NCI-H2196 treated with DMSO at 0.1 percent for 48 hours (cell line): Measurements from ENCODE around the gene CHL1.

Experiments used
- DNase-seq: peaks from one replicate; lab custom pipeline; 2025; ENCODE audit not compliant: unreplicated experiment; lab: John Stamatoyannopoulos, UW

CHL1 gene, protein sequence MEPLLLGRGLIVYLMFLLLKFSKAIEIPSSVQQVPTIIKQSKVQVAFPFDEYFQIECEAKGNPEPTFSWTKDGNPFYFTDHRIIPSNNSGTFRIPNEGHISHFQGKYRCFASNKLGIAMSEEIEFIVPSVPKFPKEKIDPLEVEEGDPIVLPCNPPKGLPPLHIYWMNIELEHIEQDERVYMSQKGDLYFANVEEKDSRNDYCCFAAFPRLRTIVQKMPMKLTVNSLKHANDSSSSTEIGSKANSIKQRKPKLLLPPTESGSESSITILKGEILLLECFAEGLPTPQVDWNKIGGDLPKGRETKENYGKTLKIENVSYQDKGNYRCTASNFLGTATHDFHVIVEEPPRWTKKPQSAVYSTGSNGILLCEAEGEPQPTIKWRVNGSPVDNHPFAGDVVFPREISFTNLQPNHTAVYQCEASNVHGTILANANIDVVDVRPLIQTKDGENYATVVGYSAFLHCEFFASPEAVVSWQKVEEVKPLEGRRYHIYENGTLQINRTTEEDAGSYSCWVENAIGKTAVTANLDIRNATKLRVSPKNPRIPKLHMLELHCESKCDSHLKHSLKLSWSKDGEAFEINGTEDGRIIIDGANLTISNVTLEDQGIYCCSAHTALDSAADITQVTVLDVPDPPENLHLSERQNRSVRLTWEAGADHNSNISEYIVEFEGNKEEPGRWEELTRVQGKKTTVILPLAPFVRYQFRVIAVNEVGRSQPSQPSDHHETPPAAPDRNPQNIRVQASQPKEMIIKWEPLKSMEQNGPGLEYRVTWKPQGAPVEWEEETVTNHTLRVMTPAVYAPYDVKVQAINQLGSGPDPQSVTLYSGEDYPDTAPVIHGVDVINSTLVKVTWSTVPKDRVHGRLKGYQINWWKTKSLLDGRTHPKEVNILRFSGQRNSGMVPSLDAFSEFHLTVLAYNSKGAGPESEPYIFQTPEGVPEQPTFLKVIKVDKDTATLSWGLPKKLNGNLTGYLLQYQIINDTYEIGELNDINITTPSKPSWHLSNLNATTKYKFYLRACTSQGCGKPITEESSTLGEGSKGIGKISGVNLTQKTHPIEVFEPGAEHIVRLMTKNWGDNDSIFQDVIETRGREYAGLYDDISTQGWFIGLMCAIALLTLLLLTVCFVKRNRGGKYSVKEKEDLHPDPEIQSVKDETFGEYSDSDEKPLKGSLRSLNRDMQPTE (N-terminal part only)

DNA sequence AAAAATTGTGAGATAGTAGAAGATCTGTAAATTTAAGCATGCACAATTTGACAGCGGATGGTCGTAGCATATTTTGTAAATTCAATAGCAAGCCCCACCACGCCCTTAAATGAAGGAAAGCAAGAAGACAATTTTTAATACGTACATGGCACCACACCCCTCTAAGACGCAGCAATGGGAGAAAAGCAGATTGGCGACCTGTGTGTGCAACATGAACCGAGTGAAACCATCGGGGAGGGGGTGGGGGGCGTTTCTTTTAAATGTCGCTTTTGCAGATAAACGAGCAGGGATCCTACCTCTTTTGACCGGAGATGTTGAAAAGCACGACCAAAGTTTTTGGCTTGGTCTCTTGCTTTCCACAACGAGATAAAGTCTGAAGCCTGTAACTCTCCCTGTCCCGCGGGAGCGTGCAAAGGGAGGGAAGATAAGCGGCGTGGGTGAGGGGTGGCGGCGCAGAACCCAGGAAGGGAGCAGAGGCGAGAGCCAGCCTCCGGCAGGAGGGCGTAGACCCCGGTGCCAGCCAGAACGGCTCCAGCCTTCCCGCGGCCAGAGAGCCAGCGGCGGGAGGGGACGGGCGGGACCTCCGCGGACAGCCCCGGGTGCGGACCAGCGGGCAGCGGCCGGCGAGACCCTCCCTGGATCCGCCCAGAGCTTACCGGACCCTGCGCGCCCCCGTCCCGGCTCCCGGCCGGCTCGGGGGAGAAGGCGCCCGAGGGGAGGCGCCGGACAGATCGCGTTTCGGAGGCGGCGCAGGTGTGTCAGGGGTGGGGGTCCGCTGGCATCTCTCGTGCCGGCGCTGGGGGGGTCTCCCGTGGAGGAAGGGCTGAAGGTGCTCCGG is at the start of gene CHL1:
CHL1 (plus strand) TSS at position 453 of the 838 bp plus-strand sequence. CDS start 123,014 bp downstream, outside the sequence.
- no peak for DNase-seq

DNA sequence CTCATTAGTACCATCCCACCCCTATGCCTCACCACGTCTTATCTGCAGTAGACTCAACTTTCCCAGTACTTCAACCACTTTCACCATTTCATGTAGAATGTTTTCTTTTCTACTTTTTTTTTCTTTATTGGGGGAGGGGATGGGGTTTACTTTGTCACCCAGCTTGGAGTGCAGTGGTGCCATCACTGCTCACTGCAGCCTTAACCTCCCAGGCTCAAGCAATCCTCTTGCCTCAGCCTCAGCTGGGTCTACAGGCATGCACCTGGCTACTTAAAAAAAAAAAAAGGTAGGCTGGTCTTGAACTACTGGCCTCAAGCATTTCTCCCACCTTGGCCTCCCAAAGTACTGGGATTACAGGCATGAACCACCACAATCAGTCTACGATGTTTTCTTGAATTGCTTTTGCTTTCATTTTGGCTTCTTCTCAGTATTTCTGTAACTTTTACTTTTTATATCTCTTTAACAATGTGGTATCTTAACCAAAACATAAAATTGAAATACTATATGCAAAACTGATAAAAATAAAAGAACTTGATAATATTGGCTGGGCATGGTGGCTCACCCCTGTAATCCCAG is 44.9 kb upstream of the CHL1 start:
- no peak for DNase-seq

DNA sequence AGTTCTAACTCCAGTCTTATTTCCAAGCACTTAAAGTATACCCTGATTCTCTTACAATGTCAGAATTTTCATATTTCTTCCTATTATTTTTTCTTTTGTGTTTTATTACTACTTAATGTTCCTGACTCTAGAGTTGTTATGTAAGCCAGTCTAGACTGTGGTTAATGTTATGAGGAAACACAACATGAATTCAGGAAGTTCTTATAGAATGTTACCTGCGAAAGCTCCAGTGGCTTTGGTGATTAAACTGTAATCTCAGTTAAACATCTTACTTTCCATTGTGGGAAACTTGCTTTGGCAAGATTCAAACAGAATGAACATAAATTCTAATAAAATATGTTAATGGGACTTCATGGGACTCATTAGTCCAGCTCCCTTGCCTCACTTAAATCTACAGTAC is 36.6 kb upstream of the CHL1 start:
- DNase-seq: no peak

DNA sequence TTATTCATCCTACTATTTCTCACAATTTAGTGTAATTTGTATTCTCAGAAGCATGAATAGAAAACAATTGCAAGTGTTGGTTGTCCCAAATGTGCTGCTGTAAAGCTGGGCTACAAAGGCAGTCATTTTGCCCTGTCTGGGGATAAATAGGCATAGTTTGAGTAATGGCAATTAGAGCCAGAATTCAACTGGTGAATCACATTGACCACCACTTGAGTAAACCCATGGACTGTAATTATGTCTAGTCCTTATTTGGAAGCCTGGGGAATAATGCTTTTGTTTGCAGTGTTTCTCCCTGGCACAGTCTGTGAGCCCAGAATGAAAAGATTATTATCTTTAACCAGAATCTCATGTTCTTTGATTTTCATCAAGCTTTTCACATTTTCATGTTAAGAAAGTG is 30.5 kb upstream of the CHL1 start:
- no peak for DNase-seq

DNA sequence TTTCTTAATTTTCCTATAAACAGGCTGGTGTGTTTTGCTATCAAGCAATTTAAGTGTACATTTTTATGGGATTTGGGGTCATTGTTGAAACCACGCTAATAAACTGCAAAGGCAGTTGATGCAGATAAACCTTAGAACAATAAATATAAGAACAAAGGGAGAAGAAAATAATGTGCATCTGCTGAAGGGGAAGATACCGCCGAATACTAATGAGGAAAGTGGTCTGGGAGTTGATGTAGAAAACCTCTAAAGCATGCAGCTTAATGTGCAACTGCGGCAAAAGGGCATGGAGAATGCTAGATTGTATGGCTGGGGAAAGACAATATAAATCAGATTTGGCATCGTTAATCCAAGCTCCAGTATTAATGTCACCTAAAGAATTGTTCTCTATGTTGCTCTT is 29.8 kb upstream of the CHL1 start:
- no peak for DNase-seq

DNA sequence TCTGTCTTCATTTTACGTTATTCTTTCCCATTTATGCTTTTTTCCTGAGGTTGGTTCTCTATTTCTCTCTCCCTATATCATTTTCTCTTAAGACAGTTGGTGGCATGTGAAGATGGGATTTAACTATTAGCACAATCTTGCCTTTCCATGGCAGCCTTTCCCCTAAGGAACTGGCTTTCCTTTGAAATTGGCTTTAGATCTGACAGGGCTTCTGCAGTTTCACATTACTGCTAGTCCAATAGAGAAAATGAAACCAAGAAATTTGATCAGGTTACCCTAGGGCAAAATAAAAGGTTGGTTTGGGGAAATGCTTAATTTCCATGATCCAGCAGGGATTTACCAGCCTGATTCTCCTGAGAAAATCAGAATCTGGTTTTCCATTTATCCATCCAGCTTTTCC is 22.7 kb upstream of the CHL1 start:
- no peak for DNase-seq

DNA sequence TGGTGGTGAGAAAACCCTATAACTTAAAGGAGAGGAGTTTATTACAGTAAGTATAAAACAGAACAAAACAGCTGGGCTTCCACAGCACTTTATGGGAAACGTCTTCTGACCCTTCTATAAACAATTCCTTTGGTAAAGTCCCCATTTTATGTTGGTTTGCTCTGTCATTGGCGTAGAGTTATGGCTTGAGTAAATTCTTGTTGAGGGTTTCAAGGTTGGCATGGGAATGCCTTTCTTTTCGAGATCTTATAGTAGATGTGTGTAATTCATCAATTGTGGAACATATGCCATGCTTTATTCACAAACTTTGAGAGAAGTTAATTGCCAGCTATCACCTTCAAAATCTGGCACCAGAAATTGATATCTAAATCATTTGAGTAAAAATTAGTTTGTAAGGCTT is 11.6 kb upstream of the CHL1 start:
- no peak for DNase-seq

DNA sequence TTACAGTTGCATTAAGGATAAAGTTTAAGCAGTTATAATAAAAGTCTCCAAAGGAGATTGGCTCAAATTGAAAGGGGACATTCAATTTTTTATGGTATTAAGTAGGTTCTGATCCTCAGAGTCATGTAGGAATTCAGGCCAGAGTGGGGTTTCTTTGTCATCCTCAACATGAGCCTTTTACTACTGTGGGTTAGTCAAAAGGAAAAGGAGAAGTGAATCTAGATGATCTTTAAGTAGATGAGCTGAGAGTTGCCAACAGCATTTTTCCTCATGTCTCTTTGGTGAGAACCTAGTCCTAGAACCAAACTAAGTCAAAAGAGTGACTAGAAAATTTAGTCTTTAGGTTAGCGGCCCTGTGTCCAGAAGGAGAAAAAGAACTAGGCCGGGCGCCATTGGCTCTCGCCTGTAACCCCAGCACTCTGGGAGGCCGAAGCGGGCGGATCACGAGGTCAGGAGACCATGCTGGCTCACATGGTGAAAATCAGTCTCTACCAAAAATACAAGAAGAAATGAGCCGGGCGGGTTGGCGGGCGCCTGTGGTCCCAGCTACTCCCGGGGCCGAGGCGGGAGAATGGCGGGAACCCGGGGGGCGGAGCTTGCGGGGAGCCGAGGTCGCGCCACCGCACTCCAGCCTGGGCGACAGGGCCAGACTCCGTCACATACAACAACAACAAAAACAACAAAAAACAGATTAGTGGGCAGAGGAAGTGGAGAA is 4.2 kb upstream of the CHL1 start:
- no peak for DNase-seq

DNA sequence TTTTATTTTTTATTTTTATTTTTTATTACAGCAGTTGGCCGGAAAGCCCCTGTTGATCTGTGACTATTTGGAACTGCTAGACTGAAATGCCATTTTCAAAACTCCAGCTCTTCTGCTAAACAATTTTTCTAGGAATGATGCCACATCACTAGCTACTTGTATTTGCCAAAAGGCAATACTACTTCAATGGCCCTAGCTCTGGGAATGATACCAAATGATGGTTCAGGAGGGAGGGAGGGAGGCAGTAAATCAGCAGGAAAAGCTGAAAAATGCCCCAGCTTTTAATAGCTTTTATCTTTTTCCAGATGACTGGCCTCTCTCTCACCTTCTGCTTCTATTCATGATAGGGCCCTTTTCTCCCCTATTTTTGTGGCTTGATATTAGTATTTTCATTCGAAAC is 2.6 kb upstream of the CHL1 start:
- no peak for DNase-seq

DNA sequence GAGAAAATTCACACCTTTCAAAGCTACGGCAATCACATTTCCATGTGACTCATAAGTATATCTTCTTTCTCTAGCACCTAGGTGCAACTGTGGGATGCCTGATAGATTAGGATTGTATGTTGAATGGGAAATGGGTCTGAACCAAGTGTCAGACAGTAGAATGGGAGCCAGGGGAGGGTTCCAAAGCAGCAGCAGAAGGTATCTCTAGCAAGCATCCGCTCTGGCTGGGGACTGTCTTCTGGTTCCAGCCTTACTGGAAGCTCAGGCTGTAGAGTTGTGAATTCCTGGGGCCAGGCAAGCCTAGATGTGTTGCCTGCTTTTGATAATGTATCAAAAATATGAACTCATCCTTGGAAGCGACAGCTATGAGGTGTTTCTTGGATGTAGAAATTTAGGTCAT is 2.1 kb upstream of the CHL1 start:
- DNase-seq: no peak

DNA sequence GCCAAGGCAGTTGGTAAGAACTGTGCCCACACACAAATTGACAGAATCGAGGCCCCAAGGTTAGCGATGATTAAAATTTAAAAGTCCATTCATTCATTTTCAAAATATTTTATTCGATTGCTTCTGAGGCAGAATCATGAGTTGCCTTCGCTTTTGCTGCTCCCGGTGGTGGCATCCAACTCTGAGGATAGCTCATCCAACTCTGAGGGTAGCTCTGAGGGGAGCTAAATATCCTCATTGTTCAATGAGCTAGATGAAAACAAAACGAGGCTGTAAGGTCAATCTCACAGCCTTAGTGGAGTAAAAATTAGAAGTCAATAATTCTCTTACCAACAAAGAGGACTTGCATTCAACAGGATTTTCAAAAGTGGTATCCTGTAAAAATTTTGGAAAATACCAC is 897 bp upstream of the CHL1 start:
- no peak for DNase-seq

DNA sequence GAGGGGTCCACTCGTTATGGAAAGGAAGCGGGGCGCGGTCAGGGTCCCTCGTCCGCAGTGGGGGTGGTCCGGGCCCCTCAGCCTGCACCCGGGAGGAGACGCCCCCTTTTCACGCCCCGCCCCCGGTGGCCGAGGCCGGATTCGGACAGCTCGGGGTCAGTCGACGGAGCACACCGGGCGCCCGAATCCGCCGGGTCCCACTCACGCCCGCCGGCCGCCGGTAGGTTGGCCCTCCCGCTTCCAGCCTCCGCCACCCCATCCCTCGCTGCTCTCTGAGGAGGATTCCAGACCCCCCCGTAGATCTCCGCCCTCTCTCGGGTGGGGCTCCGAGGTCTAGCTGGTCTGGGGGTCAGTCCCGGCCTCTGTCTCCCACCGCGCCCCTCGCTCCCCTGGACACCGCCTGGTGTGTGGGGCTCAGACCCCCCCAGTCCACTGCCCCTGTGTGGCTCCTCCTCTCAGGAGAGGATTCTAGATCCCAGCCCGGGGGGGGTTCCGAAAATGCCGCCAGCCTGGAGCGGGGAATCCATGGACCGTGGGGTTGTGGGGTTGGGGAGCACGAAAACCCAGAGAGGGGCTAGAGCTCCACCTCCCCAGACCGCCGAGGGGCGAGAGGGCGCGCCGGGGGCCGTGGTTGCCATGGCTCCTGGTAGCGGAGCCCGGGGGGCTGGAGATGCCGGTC is 725 bp downstream of the CHL1 start:
- DNase-seq: no peak

DNA sequence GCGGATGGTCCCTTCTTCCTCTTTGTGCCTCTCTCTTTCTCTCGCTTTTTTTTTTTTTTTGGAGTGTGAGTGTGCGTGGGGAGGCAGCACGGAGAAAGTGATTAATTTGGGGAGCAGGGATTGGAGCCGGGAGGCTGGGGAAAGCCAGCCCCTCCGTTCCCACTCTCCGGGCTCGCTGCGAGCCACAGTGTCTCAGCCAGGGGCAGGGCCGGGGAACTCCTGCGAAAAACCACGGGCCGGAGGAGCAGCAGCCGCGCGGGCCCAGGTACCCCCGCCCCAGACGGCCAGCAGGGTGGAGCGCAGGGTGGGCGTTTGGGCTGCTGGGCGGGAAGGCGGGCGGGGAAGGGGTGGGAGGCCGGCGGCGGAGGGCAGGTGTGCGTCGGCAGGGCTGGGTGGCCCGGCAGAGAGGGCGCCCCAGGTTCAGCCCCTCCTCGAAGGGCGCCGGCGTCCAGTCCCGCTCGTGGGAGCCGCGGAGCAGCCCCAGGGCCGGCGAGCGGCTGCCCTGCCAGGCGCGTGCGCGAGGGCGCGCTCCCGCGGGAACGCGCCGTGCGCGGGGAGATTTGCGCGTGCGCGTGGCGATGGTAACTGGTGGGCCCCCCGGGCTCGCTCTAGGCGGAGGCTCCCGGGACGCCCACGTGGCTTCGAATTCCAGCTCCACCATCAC is 1.4 kb downstream of the CHL1 start:
- no peak for DNase-seq

DNA sequence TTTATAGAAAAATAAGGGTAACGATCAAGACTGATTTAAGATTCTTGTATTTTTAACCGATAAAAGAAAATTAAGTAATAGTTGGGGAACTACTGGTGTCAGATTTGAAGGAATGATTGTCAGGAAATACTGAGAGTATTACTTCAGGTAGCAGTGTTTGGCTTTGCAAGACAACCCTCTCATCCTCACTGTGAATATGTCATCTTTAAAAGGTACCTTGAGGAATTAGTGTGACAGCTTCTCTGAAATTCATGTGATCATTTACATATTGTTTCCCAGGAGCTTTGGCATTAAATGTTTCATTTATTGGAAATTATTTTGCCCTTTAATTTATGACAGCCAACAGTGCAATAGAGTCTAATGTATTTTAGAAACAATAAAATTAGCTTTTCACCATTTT is 3.3 kb downstream of the CHL1 start:
- no peak for DNase-seq

DNA sequence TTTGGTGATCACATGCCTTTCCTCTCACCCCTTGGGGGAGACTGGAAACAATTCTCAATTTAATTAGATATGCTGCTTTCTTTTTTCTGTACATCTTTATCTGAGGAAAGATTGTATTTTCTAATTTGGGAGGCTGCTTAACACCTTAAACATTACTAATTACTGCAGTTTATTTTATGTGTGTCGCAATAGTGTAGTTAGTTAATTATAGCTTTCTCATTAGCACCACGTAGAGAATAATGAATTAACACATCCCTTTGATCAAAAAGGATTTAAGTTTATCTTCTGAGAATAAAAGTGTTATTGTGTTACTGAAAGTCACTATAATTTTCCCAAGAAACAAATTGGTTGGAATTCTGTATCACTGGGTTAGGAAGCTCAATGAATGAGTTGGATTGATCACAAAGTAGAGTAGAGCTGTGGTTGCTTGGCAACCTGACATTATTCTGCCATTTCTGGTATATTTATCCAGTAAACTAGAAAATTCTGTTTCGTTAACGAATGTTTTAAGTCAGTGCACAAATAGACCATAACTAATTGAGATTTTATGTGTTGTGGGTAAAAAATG is 4.3 kb downstream of the CHL1 start:
- DNase-seq: no peak

DNA sequence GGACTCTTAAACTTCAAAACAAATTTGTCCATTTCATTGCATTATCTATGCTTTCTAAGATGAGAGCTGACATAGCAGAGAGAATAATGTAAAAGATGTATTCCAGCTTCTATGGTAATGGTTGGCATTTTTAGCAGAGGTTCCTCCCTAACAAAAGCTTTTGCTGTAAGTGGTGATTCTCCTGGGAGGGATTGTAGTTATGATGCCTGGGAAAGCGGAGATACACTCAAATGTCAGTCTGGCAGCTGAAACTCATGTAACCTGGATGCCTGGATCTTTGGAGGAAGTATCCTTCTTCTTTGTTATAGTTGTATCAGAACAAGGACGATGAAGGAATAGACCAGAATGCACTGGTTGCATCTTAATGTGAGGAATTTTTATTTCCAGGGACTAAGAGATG is 7.5 kb downstream of the CHL1 start:
- no peak for DNase-seq

DNA sequence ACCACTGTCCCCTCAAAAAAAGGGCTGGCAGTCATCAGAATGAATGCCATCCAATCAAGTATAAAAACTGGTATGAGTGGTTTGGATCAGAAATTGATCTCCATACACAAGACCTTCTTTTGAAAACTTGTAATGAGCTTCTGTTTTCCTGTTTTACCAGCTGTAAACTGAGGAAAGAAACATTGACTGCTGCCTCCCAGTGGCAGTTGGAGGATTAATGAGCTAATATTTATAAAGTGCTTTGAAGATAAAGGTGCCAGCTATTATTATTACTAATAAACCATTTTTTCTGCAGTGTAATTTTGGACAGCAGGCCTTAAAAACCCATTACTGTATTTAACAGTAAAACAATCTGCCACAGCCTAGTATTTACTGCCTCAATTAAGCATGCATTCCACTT is 11.4 kb downstream of the CHL1 start:
- no peak for DNase-seq

DNA sequence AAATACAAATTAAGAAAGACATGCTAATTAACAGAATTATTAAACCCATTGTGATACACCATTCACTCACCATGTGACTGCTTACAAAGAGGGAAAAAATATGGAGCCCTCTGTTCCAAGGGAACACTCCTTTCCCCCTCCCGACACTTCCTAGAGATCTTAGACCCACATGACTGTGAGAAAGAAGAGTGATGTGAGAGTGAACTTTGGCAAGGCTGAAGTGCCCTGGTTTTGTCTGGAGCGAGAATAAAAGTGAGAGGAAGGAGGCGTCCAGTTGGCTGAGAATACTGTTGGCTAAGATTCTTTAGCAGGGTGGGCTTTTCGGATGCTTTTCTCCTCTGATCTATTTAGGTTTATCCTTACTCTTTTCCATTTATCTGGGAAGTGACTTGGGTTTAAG is 14.1 kb downstream of the CHL1 start:
- no peak for DNase-seq
